ENCODE measurements around the gene NIN. TPM values are rescaled to one million over a fixed set of nuclear protein-coding genes. Genes with fewer than 3 reads are reported as not detected.

Gene NIN
- total RNA-seq, 1 donor from 2014 or later, result 45.4 TPM

GRCh38 chr14:50853891-50854290 lies 22.9 kb upstream of the NIN start:
- no peak overlapping the region for H3K4me3 Mint-ChIP-seq (ENCODE audit: unreplicated experiment)
- FAIRE-seq (no peak), DNase-seq (ENCODE audit: low read depth) (no peak)
- Histone ChIP-seq H4K20me1 (ENCODE audit: insufficient read depth, low read length) (no peaks in the 10 kb centered on the region), H3K79me2 (ENCODE audit: insufficient read depth, low read length) (no peaks in the 10 kb centered on the region), H3K4me2 (ENCODE audit: low read length) (no peak overlapping the region), H3K27me3 (ENCODE audit: insufficient read depth, low read length) (no peaks in the 10 kb centered on the region), H3K27ac (ENCODE audit: low read depth, low read length) (no peak overlapping the region), H3K4me1 (ENCODE audit: insufficient read depth, low read length) (no peaks in the 10 kb centered on the region), H3K4me3 (ENCODE audit: insufficient read depth, low read depth, low read length) (no peak overlapping the region), H3K36me3 (ENCODE audit: insufficient read depth, low read length) (no peaks in the 10 kb centered on the region), H3K9me3 (ENCODE audit: insufficient read depth, low read depth, low read length) (no peaks in the 10 kb centered on the region), H3K9ac (ENCODE audit: low read length) (no peak overlapping the region), H2AFZ (ENCODE audit: low read depth, low read length) (no peak overlapping the region)
- no peak overlapping the region for H3K27ac Mint-ChIP-seq (ENCODE audit: unreplicated experiment)
- no peaks in the 10 kb centered on the region for H3K9me3 Mint-ChIP-seq (ENCODE audit: unreplicated experiment)
- no peaks in the 10 kb centered on the region for H3K36me3 Mint-ChIP-seq (ENCODE audit: low read depth, unreplicated experiment)
- H3K4me1 Mint-ChIP-seq (ENCODE audit: low read depth, unreplicated experiment), result no peaks in the 10 kb centered on the region
- no peak for TF ChIP-seq CTCF (IDR thresholded peaks at IDR 0.05; ENCODE audit: insufficient read depth, low read depth, low read length)
- no peak for TF ChIP-seq EZH2 (IDR thresholded peaks at IDR 0.05; ENCODE audit: insufficient read depth, low read length)
- H3K27me3 Mint-ChIP-seq (ENCODE audit: low read depth, unreplicated experiment), result peaks cover 6% of the 10 kb centered on the region

- no peaks in the 10 kb centered on the region for H3K27me3 Mint-ChIP-seq (ENCODE audit: low read depth, unreplicated experiment)
- no peaks in the 10 kb centered on the region for H3K36me3 ChIP-seq (ENCODE audit: insufficient read depth, low read length)
- H3K27ac ChIP-seq (ENCODE audit: low read depth, low read length), result peak overlapping the region; percentile 76
- peak overlapping the region; percentile 49 for H3K9ac ChIP-seq (ENCODE audit: low read length)
- H3K9me3 Mint-ChIP-seq (ENCODE audit: unreplicated experiment), result no peaks in the 10 kb centered on the region
- peaks cover 11% of the 10 kb centered on the region for H3K4me1 ChIP-seq (ENCODE audit: insufficient read depth, low read length)
- H2AFZ ChIP-seq (ENCODE audit: low read depth, low read length), result no peak overlapping the region
- H3K4me3 Mint-ChIP-seq (ENCODE audit: unreplicated experiment), result peak overlapping the region; percentile 34
- no peaks in the 10 kb centered on the region for H3K9me3 ChIP-seq (ENCODE audit: insufficient read depth, low read depth, low read length)
- H3K4me2 ChIP-seq (ENCODE audit: low read length), result peak overlapping the region; percentile 72
- TF ChIP-seq EZH2 (IDR thresholded peaks at IDR 0.05; ENCODE audit: insufficient read depth, low read length) (no peak), CTCF (IDR thresholded peaks at IDR 0.05; ENCODE audit: insufficient read depth, low read depth, low read length) (no peak)
- FAIRE-seq, result peak; percentile 95
- H3K4me1 Mint-ChIP-seq (ENCODE audit: low read depth, unreplicated experiment), result peaks cover 27% of the 10 kb centered on the region
- no peaks in the 10 kb centered on the region for H3K27me3 ChIP-seq (ENCODE audit: insufficient read depth, low read length)
- H3K79me2 ChIP-seq (ENCODE audit: insufficient read depth, low read length), result no peaks in the 10 kb centered on the region
- DNase-seq (ENCODE audit: low read depth), result peak; percentile 93
- H3K36me3 Mint-ChIP-seq (ENCODE audit: low read depth, unreplicated experiment), result no peaks in the 10 kb centered on the region
- peak overlapping the region; percentile 84 for H3K27ac Mint-ChIP-seq (ENCODE audit: unreplicated experiment)
- no peaks in the 10 kb centered on the region for H4K20me1 ChIP-seq (ENCODE audit: insufficient read depth, low read length)
- peak overlapping the region; percentile 9 for H3K4me3 ChIP-seq (ENCODE audit: insufficient read depth, low read depth, low read length)
These were observed 15.4 kb upstream of the NIN start for GRCh38 chr14:50846226-50846880.

- Histone ChIP-seq H2AFZ (ENCODE audit: low read depth, low read length) (no peak overlapping the region), H3K9me3 (ENCODE audit: insufficient read depth, low read depth, low read length) (no peaks in the 10 kb centered on the region), H3K4me2 (ENCODE audit: low read length) (no peak overlapping the region), H4K20me1 (ENCODE audit: insufficient read depth, low read length) (no peaks in the 10 kb centered on the region), H3K79me2 (ENCODE audit: insufficient read depth, low read length) (no peaks in the 10 kb centered on the region), H3K36me3 (ENCODE audit: insufficient read depth, low read length) (no peaks in the 10 kb centered on the region), H3K4me3 (ENCODE audit: insufficient read depth, low read depth, low read length) (no peak overlapping the region), H3K27ac (ENCODE audit: low read depth, low read length) (no peak overlapping the region), H3K27me3 (ENCODE audit: insufficient read depth, low read length) (no peaks in the 10 kb centered on the region), H3K9ac (ENCODE audit: low read length) (no peak overlapping the region), H3K4me1 (ENCODE audit: insufficient read depth, low read length) (peaks cover 11% of the 10 kb centered on the region)
- TF ChIP-seq EZH2 (IDR thresholded peaks at IDR 0.05; ENCODE audit: insufficient read depth, low read length) (no peak), CTCF (IDR thresholded peaks at IDR 0.05; ENCODE audit: insufficient read depth, low read depth, low read length) (no peak)
- no peaks in the 10 kb centered on the region for H3K9me3 Mint-ChIP-seq (ENCODE audit: unreplicated experiment)
- FAIRE-seq, result no peak
- no peak overlapping the region for H3K4me3 Mint-ChIP-seq (ENCODE audit: unreplicated experiment)
- H3K27me3 Mint-ChIP-seq (ENCODE audit: low read depth, unreplicated experiment), result no peaks in the 10 kb centered on the region
- DNase-seq (ENCODE audit: low read depth), result no peak
- H3K36me3 Mint-ChIP-seq (ENCODE audit: low read depth, unreplicated experiment), result no peaks in the 10 kb centered on the region
- H3K4me1 Mint-ChIP-seq (ENCODE audit: low read depth, unreplicated experiment), result peaks cover 27% of the 10 kb centered on the region
- H3K27ac Mint-ChIP-seq (ENCODE audit: unreplicated experiment), result peak overlapping the region; percentile 37
These were observed 14.2 kb upstream of the NIN start for GRCh38 chr14:50845166-50845565.

All from astrocyte (in vitro differentiated cells and primary cell).